HEK293T (cell line): ENCODE data around the gene VAX1.

Experiments used
- ARNT ChIP-seq: fragments of 450-650 bp; IDR thresholded peaks from 2 replicates; pipeline ENCODE4 v1.6.1; 2017; ENCODE audit warnings: mild to moderate bottlenecking
- BHLHE40 ChIP-seq: fragments of 450-650 bp; IDR thresholded peaks from 2 replicates; pipeline ENCODE4 v1.6.1; 2016; ENCODE audit warnings: mild to moderate bottlenecking, moderate library complexity, borderline replicate concordance
- CTBP1 ChIP-seq: fragments of 450-650 bp; IDR thresholded peaks from 2 replicates; pipeline ENCODE4 v1.6.1; 2016; ENCODE audit warnings: borderline replicate concordance
- ELF4 ChIP-seq: fragments of 450-650 bp; IDR thresholded peaks from 2 replicates; pipeline ENCODE4 v1.6.1; 2017; ENCODE audit warnings: antibody characterized with exemption
- FOXA1 ChIP-seq: fragments of 450-650 bp; IDR thresholded peaks from 2 replicates; pipeline ENCODE4 v1.6.1; 2016; ENCODE audit warnings: mild to moderate bottlenecking
- FOXM1 ChIP-seq: fragments of 450-650 bp; IDR thresholded peaks from 2 replicates; pipeline ENCODE4 v1.6.1; 2017; ENCODE audit warnings: mild to moderate bottlenecking, borderline replicate concordance
- HDGF ChIP-seq: fragments of 450-650 bp; IDR thresholded peaks from 2 replicates; pipeline ENCODE4 v1.6.1; 2017; ENCODE audit warnings: antibody characterized with exemption, borderline replicate concordance
- L3MBTL2 ChIP-seq: fragments of 450-650 bp; conservative IDR thresholded peaks from 2 replicates; pipeline ENCODE4 v1.6.1; 2016; ENCODE audit warnings: mild to moderate bottlenecking
- NFRKB ChIP-seq: fragments of 450-650 bp; IDR thresholded peaks from 2 replicates; pipeline ENCODE4 v1.6.1; 2016; ENCODE audit warnings: mild to moderate bottlenecking, moderate library complexity
- PKNOX1 ChIP-seq: fragments of 450-650 bp; IDR thresholded peaks from 2 replicates; pipeline ENCODE4 v1.6.1; 2016
- SP1 ChIP-seq: fragments of 450-650 bp; IDR thresholded peaks from 2 replicates; pipeline ENCODE4 v1.6.1; 2017
- SUZ12 ChIP-seq: fragments of 450-650 bp; IDR thresholded peaks from 2 replicates; pipeline ENCODE4 v1.6.1; 2016; ENCODE audit warnings: mild to moderate bottlenecking
- TARDBP ChIP-seq: fragments of 450-650 bp; IDR thresholded peaks from 2 replicates; pipeline ENCODE4 v1.6.1; 2016
- ZNF384 ChIP-seq: fragments of 450-650 bp; IDR thresholded peaks from 2 replicates; pipeline ENCODE4 v1.6.1; 2016

- no peak for TF ChIP-seq FOXA1
- no peak for TF ChIP-seq ARNT
- TF ChIP-seq HDGF = no peak
- TF ChIP-seq PKNOX1 = no peak
- no peak for TF ChIP-seq FOXM1
- no peak for TF ChIP-seq SUZ12
- TF ChIP-seq SP1 = no peak
- no peak for TF ChIP-seq BHLHE40
- TF ChIP-seq ZNF384 = no peak
- TF ChIP-seq L3MBTL2 = no peak
- no peak for TF ChIP-seq NFRKB
- no peak for TF ChIP-seq TARDBP
- no peak for TF ChIP-seq ELF4
- no peak for TF ChIP-seq CTBP1
Measured at GRCh38 chr10:117158297-117158696, 20.2 kb upstream of the VAX1 start.
